GM23338 (cell line): ENCODE results near the gene FTL. TPM values are rescaled to one million over a fixed set of nuclear protein-coding genes. Genes with fewer than 3 reads are reported as not detected.

ENCODE experiments used
- ATAC-seq: fragments of 200-7000 bp; cut with Tn5 transposase; 3 replicates; pipeline ENCODE4 v1.9.1; 2020
- DNase-seq: peaks from one replicate; pipeline ENCODE4 v3.0.0-alpha.2; 2015; ENCODE audit warnings: low spot score
- H2AFZ ChIP-seq: fragments of 200-600 bp; sonication (generic); 2 replicates; pipeline ENCODE4 v1.8.0; 2016; ENCODE audit warnings: antibody characterized with exemption, mild to moderate bottlenecking, moderate library complexity
- H3F3A ChIP-seq: fragments of 200-600 bp; sonication (generic); replicated peaks from 2 replicates; pipeline ENCODE4 v1.8.0; 2017; ENCODE audit warnings: antibody characterized with exemption, mixed run types, low read depth
- H3K27ac ChIP-seq: fragments of 200-600 bp; sonication (generic); 2 replicates; pipeline ENCODE4 v1.6.1; 2016; ENCODE audit warnings: low read depth
- H3K27me3 ChIP-seq: fragments of 200-600 bp; sonication (generic); 2 replicates; pipeline ENCODE4 v1.8.0; 2016; ENCODE audit warnings: mild to moderate bottlenecking, mixed run types, moderate library complexity; ENCODE audit not compliant: insufficient read depth
- H3K36me3 ChIP-seq: fragments of 200-600 bp; sonication (generic); 2 replicates; pipeline ENCODE4 v1.8.0; 2016; ENCODE audit warnings: mild to moderate bottlenecking; ENCODE audit not compliant: insufficient read depth
- H3K4me1 ChIP-seq: fragments of 200-600 bp; sonication (generic); 2 replicates; pipeline ENCODE4 v1.8.0; 2016; ENCODE audit warnings: mild to moderate bottlenecking, moderate library complexity; ENCODE audit not compliant: insufficient read depth
- H3K4me2 ChIP-seq: fragments of 200-600 bp; sonication (generic); 2 replicates; pipeline ENCODE4 v1.7.1; 2017; ENCODE audit warnings: mixed run types
- H3K4me3 ChIP-seq: fragments of 200-600 bp; sonication (generic); 2 replicates; pipeline ENCODE4 v1.6.1; 2016; ENCODE audit warnings: mixed run types
- H3K79me2 ChIP-seq: fragments of 200-600 bp; sonication (generic); replicated peaks from 2 replicates; pipeline ENCODE4 v1.8.0; 2017; ENCODE audit warnings: mild to moderate bottlenecking; ENCODE audit not compliant: insufficient read depth
- H3K9me2 ChIP-seq: fragments of 200-600 bp; sonication (generic); 2 replicates; pipeline ENCODE4 v1.8.0; 2017; ENCODE audit not compliant: insufficient read depth
- H4K20me1 ChIP-seq: fragments of 200-600 bp; sonication (generic); replicated peaks from 2 replicates; pipeline ENCODE4 v1.8.0; 2017; ENCODE audit warnings: mild to moderate bottlenecking; ENCODE audit not compliant: insufficient read depth
- H3K27ac Mint-ChIP-seq: 2 replicates; pipeline ENCODE4 v1.8.0; 2020; ENCODE audit warnings: inconsistent platforms, mild to moderate bottlenecking, moderate library complexity, mixed read lengths
- H3K27me3 Mint-ChIP-seq: 3 replicates; pipeline ENCODE4 v1.8.0; 2022; ENCODE audit warnings: low read depth, mild to moderate bottlenecking, moderate library complexity, mixed read lengths, inconsistent platforms; ENCODE audit not compliant: insufficient read depth, poor library complexity
- H3K36me3 Mint-ChIP-seq: 3 replicates; pipeline ENCODE4 v1.8.0; 2021; ENCODE audit warnings: low read depth, mild to moderate bottlenecking, inconsistent platforms, moderate library complexity, mixed read lengths
- H3K4me1 Mint-ChIP-seq: 3 replicates; pipeline ENCODE4 v1.8.0; 2020; ENCODE audit warnings: mild to moderate bottlenecking, inconsistent platforms, mixed read lengths
- H3K4me3 Mint-ChIP-seq: 3 replicates; pipeline ENCODE4 v1.8.0; 2021; ENCODE audit warnings: moderate library complexity, mild to moderate bottlenecking, inconsistent platforms, mixed read lengths
- H3K9me3 Mint-ChIP-seq: 3 replicates; pipeline ENCODE4 v1.8.0; 2020; ENCODE audit warnings: moderate library complexity, mild to moderate bottlenecking, inconsistent platforms, mixed read lengths
- CREB1 ChIP-seq: fragments of 250-450 bp; sonication (Bioruptor Pico); IDR thresholded peaks from 2 replicates; pipeline ENCODE4 v1.5.0; 2020; ENCODE audit warnings: low read depth, mild to moderate bottlenecking, moderate library complexity
- EZH2 ChIP-seq: fragments of 200-600 bp; sonication (generic); IDR thresholded peaks from one replicate; pipeline ENCODE4 v1.8.0; 2017; ENCODE audit warnings: antibody characterized with exemption, mild to moderate bottlenecking, low read depth; ENCODE audit not compliant: unreplicated experiment
- EZH2phosphoT487 ChIP-seq: fragments of 200-600 bp; sonication (generic); IDR thresholded peaks from one replicate; pipeline ENCODE4 v1.8.1; 2018; ENCODE audit warnings: antibody characterized with exemption; ENCODE audit not compliant: unreplicated experiment
- JUNB ChIP-seq: IDR thresholded peaks from one replicate; pipeline ENCODE4 v1.6.1; 2016; ENCODE audit warnings: antibody characterized with exemption; ENCODE audit not compliant: unreplicated experiment
- NANOG ChIP-seq: IDR thresholded peaks from 2 replicates; pipeline ENCODE4 v1.6.1; 2016; ENCODE audit warnings: antibody characterized with exemption, borderline replicate concordance
- POLR2AphosphoS5 ChIP-seq: IDR thresholded peaks from 2 replicates; pipeline ENCODE4 v1.6.1; 2016; ENCODE audit warnings: antibody characterized with exemption, low read depth
- STAT1 ChIP-seq: IDR thresholded peaks from one replicate; pipeline ENCODE4 v1.6.1; 2016; ENCODE audit warnings: antibody characterized with exemption; ENCODE audit not compliant: unreplicated experiment
- ZNF114 ChIP-seq: fragments of 250-450 bp; sonication (Bioruptor Pico); IDR thresholded peaks from 2 replicates; pipeline ENCODE4 v1.5.0; 2020; ENCODE audit warnings: mild to moderate bottlenecking, moderate library complexity
- ZNF331 ChIP-seq: fragments of 250-450 bp; sonication (Bioruptor Pico); IDR thresholded peaks from 2 replicates; pipeline ENCODE4 v1.5.0; 2020; ENCODE audit warnings: low read depth, mild to moderate bottlenecking, moderate library complexity
- polyA plus RNA-seq: library from polyadenylated mRNA; unstranded; fragments of >200 nt; fragmentation: Nextera tagmentation; extraction: Ambion mirVana; gene quantifications from 2 replicates; pipeline ENCODE4 v1.2.1, GENCODE V29; 2016
- total RNA-seq: library from RNA; depleted of rRNA; stranded (reverse); fragments of >200 nt; shearing (Covaris generic); gene quantifications from 2 replicates; pipeline ENCODE4 v1.2.3, GENCODE V29; 2014
- TF ChIP-seq, protein P1 (sequence below): IDR thresholded peaks from 2 replicates; pipeline ENCODE4 v1.6.1; 2016; ENCODE audit warnings: antibody characterized with exemption
- TF ChIP-seq, protein P2 (sequence below), 2 experiments: fragments of 200-600 bp in 1 of 2; sonication (generic) in 1 of 2; conservative IDR thresholded peaks; 2 replicates each; pipeline versions ENCODE4 v1.5.1 to v1.6.1; 2016 to 2017; ENCODE audit warnings: antibody characterized with exemption in 2 of 2, low read depth in 2 of 2, mild to moderate bottlenecking in 2 of 2, moderate library complexity in 1 of 2

Gene FTL
- total and polyA plus RNA-seq, 2 experiments from 2014 or later = 2,064 to 5,436 TPM

DNA sequence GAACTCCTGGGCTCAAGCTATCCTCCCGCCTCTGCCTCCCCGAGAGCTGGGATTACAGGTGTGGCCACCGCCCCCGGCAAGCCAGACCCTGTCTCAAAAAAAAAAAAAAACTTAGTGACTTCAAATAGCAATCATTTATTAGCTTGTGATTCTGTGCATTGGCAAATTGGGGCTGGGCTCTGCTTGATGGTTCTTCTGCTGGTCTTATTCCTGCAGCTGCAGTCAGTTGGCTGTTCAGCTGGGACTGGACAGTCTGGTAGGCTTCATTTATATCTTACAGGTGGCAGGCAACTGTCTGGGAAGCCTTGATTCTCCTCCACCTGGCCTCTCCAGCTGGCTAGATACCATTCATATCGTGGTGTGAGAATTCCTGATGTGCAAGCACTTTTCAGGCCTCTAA, 24.2 kb upstream of the FTL start:
- Histone ChIP-seq H4K20me1 (no peaks in the 10 kb centered on the region), H3K9me2 (no peaks in the 10 kb centered on the region), H3K27me3 (no peaks in the 10 kb centered on the region), H3F3A (no peaks in the 10 kb centered on the region), H3K4me3 (no peak overlapping the region), H3K27ac (no peak overlapping the region), H3K4me1 (no peaks in the 10 kb centered on the region), H3K4me2 (no peak overlapping the region), H3K36me3 (no peaks in the 10 kb centered on the region), H3K79me2 (no peaks in the 10 kb centered on the region), H2AFZ (no peak overlapping the region)
- TF ChIP-seq, protein P1, sequence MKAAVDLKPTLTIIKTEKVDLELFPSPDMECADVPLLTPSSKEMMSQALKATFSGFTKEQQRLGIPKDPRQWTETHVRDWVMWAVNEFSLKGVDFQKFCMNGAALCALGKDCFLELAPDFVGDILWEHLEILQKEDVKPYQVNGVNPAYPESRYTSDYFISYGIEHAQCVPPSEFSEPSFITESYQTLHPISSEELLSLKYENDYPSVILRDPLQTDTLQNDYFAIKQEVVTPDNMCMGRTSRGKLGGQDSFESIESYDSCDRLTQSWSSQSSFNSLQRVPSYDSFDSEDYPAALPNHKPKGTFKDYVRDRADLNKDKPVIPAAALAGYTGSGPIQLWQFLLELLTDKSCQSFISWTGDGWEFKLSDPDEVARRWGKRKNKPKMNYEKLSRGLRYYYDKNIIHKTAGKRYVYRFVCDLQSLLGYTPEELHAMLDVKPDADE = no peak
- peak; percentile 54; the same call in 1 of the 2 replicates for TF ChIP-seq ZNF331 (CRISPR knock-in tag)
- Mint-ChIP-seq H3K27ac (no peak overlapping the region), H3K4me1 (no peaks in the 10 kb centered on the region; the same call in 2 of the 3 replicates), H3K36me3 (peaks cover 30% of the 10 kb centered on the region), H3K27me3 (peaks cover 6% of the 10 kb centered on the region), H3K4me3 (no peak overlapping the region), H3K9me3 (peaks cover 2% of the 10 kb centered on the region; the same call in 1 of the 3 replicates)
- DNase-seq = no peak
- ATAC-seq = no peak

DNA sequence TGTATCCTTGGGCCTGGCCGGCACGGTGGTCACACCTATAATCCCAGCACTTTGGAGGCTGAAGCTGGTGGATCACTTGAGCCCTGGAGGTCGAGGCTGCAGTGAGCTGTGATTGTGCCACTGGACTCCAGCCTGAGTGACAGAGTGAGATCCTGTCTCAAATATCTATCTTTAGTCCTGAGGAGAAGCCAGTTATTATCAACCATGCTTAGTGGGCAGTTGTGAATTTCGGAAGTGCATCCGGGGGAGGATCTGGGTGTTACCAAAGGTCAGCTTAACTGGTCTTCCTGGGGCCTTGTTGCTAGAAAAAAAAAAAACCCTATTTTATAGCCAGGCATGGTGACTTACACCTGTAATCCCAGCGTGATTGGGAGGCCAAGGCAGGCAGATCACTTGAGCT, 22.0 kb upstream of the FTL start:
- no peaks in the 10 kb centered on the region for H3K9me2 ChIP-seq
- Mint-ChIP-seq H3K27me3 (peaks cover 12% of the 10 kb centered on the region), H3K4me3 (no peak overlapping the region), H3K4me1 (no peaks in the 10 kb centered on the region), H3K27ac (no peak overlapping the region), H3K36me3 (peaks cover 33% of the 10 kb centered on the region), H3K9me3 (peaks cover 17% of the 10 kb centered on the region)
- no peak overlapping the region for H3K4me2 ChIP-seq
- no peaks in the 10 kb centered on the region for H3F3A ChIP-seq
- H3K27me3 ChIP-seq = no peaks in the 10 kb centered on the region
- DNase-seq (no peak), ATAC-seq (no peak)
- H3K79me2 ChIP-seq = no peaks in the 10 kb centered on the region
- H3K36me3 ChIP-seq = no peaks in the 10 kb centered on the region
- H3K4me3 ChIP-seq = no peak overlapping the region
- H3K4me1 ChIP-seq = no peaks in the 10 kb centered on the region
- no peaks in the 10 kb centered on the region for H4K20me1 ChIP-seq
- no peak overlapping the region for H2AFZ ChIP-seq
- H3K27ac ChIP-seq = no peak overlapping the region
- TF ChIP-seq CREB1 (no peak), NANOG (no peak), EZH2phosphoT487 (no peak), EZH2 (no peak), ZNF114 (CRISPR knock-in tag) (no peak)

DNA sequence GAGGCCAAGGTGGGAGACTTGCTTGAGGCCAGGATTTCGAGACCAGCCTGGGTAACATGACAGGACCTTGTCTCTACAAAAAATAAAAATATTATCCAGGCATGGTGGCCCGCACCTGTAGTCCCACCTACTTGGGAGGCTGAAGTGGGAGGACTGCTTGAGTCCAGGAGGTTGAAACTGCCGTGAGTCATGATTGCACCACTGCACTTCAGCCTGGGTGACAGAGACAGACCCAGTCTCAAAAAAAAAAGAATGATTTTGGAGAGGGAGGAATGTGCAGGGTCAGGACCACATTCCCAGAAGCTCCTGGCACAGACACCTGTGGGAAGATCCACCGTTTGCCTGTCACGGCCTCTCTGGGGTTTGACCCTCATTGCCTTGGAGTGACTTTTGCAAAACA, 19.7 kb upstream of the FTL start:
- no peak for DNase-seq
- H3K79me2 ChIP-seq = no peaks in the 10 kb centered on the region
- H3K27me3 ChIP-seq = no peaks in the 10 kb centered on the region
- H3K4me2 ChIP-seq = no peak overlapping the region
- no peaks in the 10 kb centered on the region for H3K9me2 ChIP-seq
- Mint-ChIP-seq H3K36me3 (peaks cover 28% of the 10 kb centered on the region), H3K9me3 (peaks cover 26% of the 10 kb centered on the region), H3K27me3 (peaks cover 15% of the 10 kb centered on the region), H3K27ac (no peak overlapping the region), H3K4me3 (no peak overlapping the region), H3K4me1 (no peaks in the 10 kb centered on the region)
- no peaks in the 10 kb centered on the region for H3K4me1 ChIP-seq
- no peak overlapping the region for H3K27ac ChIP-seq
- H3F3A ChIP-seq = no peaks in the 10 kb centered on the region
- no peak overlapping the region for H3K4me3 ChIP-seq
- H3K36me3 ChIP-seq = no peaks in the 10 kb centered on the region
- no peak for ATAC-seq
- no peak overlapping the region for H2AFZ ChIP-seq
- no peaks in the 10 kb centered on the region for H4K20me1 ChIP-seq
- TF ChIP-seq POLR2AphosphoS5 (no peak), STAT1 (no peak), JUNB (no peak)
- TF ChIP-seq, protein P2, sequence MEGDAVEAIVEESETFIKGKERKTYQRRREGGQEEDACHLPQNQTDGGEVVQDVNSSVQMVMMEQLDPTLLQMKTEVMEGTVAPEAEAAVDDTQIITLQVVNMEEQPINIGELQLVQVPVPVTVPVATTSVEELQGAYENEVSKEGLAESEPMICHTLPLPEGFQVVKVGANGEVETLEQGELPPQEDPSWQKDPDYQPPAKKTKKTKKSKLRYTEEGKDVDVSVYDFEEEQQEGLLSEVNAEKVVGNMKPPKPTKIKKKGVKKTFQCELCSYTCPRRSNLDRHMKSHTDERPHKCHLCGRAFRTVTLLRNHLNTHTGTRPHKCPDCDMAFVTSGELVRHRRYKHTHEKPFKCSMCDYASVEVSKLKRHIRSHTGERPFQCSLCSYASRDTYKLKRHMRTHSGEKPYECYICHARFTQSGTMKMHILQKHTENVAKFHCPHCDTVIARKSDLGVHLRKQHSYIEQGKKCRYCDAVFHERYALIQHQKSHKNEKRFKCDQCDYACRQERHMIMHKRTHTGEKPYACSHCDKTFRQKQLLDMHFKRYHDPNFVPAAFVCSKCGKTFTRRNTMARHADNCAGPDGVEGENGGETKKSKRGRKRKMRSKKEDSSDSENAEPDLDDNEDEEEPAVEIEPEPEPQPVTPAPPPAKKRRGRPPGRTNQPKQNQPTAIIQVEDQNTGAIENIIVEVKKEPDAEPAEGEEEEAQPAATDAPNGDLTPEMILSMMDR (conservative IDR thresholded peaks at IDR 0.05; ENCODE audit: low read depth in 2 of 2) = no peak
